ENCODE measurements around the gene PCBP3.

The PCBP3 gene

GRCh38 chr21:45845063-45845769, 201.7 kb downstream of the PCBP3 start:
- H2BK5ac ChIP-seq (ENCODE audit: low read depth, low read length, poor library complexity, severe bottlenecking), result no peak overlapping the region
- H3K23ac ChIP-seq (ENCODE audit: low read length in 2 of 2), result no peak overlapping the region
- H2AFZ ChIP-seq (ENCODE audit: low read depth, low read length), result no peak overlapping the region
- no peak overlapping the region for H3K27ac ChIP-seq (ENCODE audit: low read length, poor library complexity, severe bottlenecking)
- H2BK12ac ChIP-seq (ENCODE audit: low read length in 2 of 2), result no peak overlapping the region
- H3K4me3 ChIP-seq (ENCODE audit: insufficient read depth in 1 of 2, low read depth in 1 of 2, low read length in 2 of 2), result no peak overlapping the region
- H3K14ac ChIP-seq (ENCODE audit: low read length in 2 of 2), result peak overlapping the region in 1 of 2 experiments; percentile 12
- no peak overlapping the region for H3K4me2 ChIP-seq (ENCODE audit: low read length, poor library complexity, severe bottlenecking)
- no peak overlapping the region for H3K4ac ChIP-seq (ENCODE audit: low read depth in 1 of 2, low read length in 2 of 2)
- WGBS, result 90% methylated on average over 12 of the region's 12 CpGs
- H3K36me3 ChIP-seq (ENCODE audit: control insufficient read depth in 1 of 2, insufficient read depth in 2 of 2, low read depth in 1 of 2, low read length in 2 of 2), result peaks cover 0 to 3% of the 10 kb centered on the region in 2 experiments
- peaks cover 16% of the 10 kb centered on the region for H3K9me3 ChIP-seq (ENCODE audit: control insufficient read depth, low read length)
- no peak overlapping the region for H3K9ac ChIP-seq (ENCODE audit: low read length)
- H2AK5ac ChIP-seq (ENCODE audit: low read length, severe bottlenecking), result no peak overlapping the region
- peaks cover 2% of the 10 kb centered on the region for H3K79me1 ChIP-seq (replicated peaks; ENCODE audit: low read length, poor library complexity, severe bottlenecking)
- H3K4me1 ChIP-seq (ENCODE audit: control insufficient read depth, insufficient read depth, low read depth, low read length), result peaks cover 8% of the 10 kb centered on the region
- H2BK15ac ChIP-seq (ENCODE audit: low read depth, poor library complexity, severe bottlenecking), result no peak overlapping the region
- no peak for DNase-seq
- H2BK120ac ChIP-seq (ENCODE audit: low read depth, low read length), result no peak overlapping the region
- H4K8ac ChIP-seq (ENCODE audit: low read length), result no peak overlapping the region
- H3K27me3 ChIP-seq (ENCODE audit: control insufficient read depth in 1 of 2, insufficient read depth in 1 of 2, low read length in 2 of 2), result no peaks in the 10 kb centered on the region
- H3K18ac ChIP-seq (ENCODE audit: low read depth in 1 of 2, low read length in 2 of 2), result no peak overlapping the region
- peak overlapping the region; percentile 36 for H4K91ac ChIP-seq (ENCODE audit: low read length)

GRCh38 chr21:45845770-45846090, 202.2 kb downstream of the PCBP3 start:
- no peak overlapping the region for H2BK12ac ChIP-seq (ENCODE audit: low read length in 2 of 2)
- peak overlapping the region in 1 of 2 experiments; percentile 12 for H3K14ac ChIP-seq (ENCODE audit: low read length in 2 of 2)
- H2AK5ac ChIP-seq (ENCODE audit: low read length, severe bottlenecking), result no peak overlapping the region
- no peak overlapping the region for H3K23ac ChIP-seq (ENCODE audit: low read length in 2 of 2)
- no peak overlapping the region for H3K18ac ChIP-seq (ENCODE audit: low read depth in 1 of 2, low read length in 2 of 2)
- no peak overlapping the region for H4K91ac ChIP-seq (ENCODE audit: low read length)
- 73% methylated on average over 3 of the region's 3 CpGs for WGBS
- no peak overlapping the region for H2BK15ac ChIP-seq (ENCODE audit: low read depth, poor library complexity, severe bottlenecking)
- no peak overlapping the region for H2BK120ac ChIP-seq (ENCODE audit: low read depth, low read length)
- H3K27me3 ChIP-seq (ENCODE audit: control insufficient read depth in 1 of 2, insufficient read depth in 1 of 2, low read length in 2 of 2), result no peaks in the 10 kb centered on the region
- H3K4ac ChIP-seq (ENCODE audit: low read depth in 1 of 2, low read length in 2 of 2), result no peak overlapping the region
- no peak overlapping the region for H2AFZ ChIP-seq (ENCODE audit: low read depth, low read length)
- peaks cover 0 to 3% of the 10 kb centered on the region in 2 experiments for H3K36me3 ChIP-seq (ENCODE audit: control insufficient read depth in 1 of 2, insufficient read depth in 2 of 2, low read depth in 1 of 2, low read length in 2 of 2)
- no peak for DNase-seq
- peaks cover 8% of the 10 kb centered on the region for H3K4me1 ChIP-seq (ENCODE audit: control insufficient read depth, insufficient read depth, low read depth, low read length)
- no peak overlapping the region for H3K9ac ChIP-seq (ENCODE audit: low read length)
- H2BK5ac ChIP-seq (ENCODE audit: low read depth, low read length, poor library complexity, severe bottlenecking), result no peak overlapping the region
- H3K4me2 ChIP-seq (ENCODE audit: low read length, poor library complexity, severe bottlenecking), result no peak overlapping the region
- H4K8ac ChIP-seq (ENCODE audit: low read length), result no peak overlapping the region
- H3K27ac ChIP-seq (ENCODE audit: low read length, poor library complexity, severe bottlenecking), result no peak overlapping the region
- H3K9me3 ChIP-seq (ENCODE audit: control insufficient read depth, low read length), result peaks cover 12% of the 10 kb centered on the region
- H3K4me3 ChIP-seq (ENCODE audit: insufficient read depth in 1 of 2, low read depth in 1 of 2, low read length in 2 of 2), result no peak overlapping the region
- peaks cover 2% of the 10 kb centered on the region for H3K79me1 ChIP-seq (replicated peaks; ENCODE audit: low read length, poor library complexity, severe bottlenecking)

GRCh38 chr21:45846373-45847160, 203.0 kb downstream of the PCBP3 start:
- no peak overlapping the region for H2BK5ac ChIP-seq (ENCODE audit: low read depth, low read length, poor library complexity, severe bottlenecking)
- H3K27ac ChIP-seq (ENCODE audit: low read length, poor library complexity, severe bottlenecking), result no peak overlapping the region
- no peak overlapping the region for H3K4me2 ChIP-seq (ENCODE audit: low read length, poor library complexity, severe bottlenecking)
- no peak overlapping the region for H3K4ac ChIP-seq (ENCODE audit: low read depth in 1 of 2, low read length in 2 of 2)
- H3K27me3 ChIP-seq (ENCODE audit: control insufficient read depth in 1 of 2, insufficient read depth in 1 of 2, low read length in 2 of 2), result no peaks in the 10 kb centered on the region
- no peak overlapping the region for H2BK120ac ChIP-seq (ENCODE audit: low read depth, low read length)
- H4K8ac ChIP-seq (ENCODE audit: low read length), result no peak overlapping the region
- H2BK12ac ChIP-seq (ENCODE audit: low read length in 2 of 2), result no peak overlapping the region
- H4K91ac ChIP-seq (ENCODE audit: low read length), result no peak overlapping the region
- H3K36me3 ChIP-seq (ENCODE audit: control insufficient read depth in 1 of 2, insufficient read depth in 2 of 2, low read depth in 1 of 2, low read length in 2 of 2), result peaks cover 0 to 3% of the 10 kb centered on the region in 2 experiments
- DNase-seq, result no peak
- no peak overlapping the region for H3K14ac ChIP-seq (ENCODE audit: low read length in 2 of 2)
- peaks cover 8% of the 10 kb centered on the region for H3K4me1 ChIP-seq (ENCODE audit: control insufficient read depth, insufficient read depth, low read depth, low read length)
- WGBS, result 89% methylated on average over 7 of the region's 8 CpGs
- H3K79me1 ChIP-seq (replicated peaks; ENCODE audit: low read length, poor library complexity, severe bottlenecking), result peaks cover 2% of the 10 kb centered on the region
- peak overlapping the region in 1 of 2 experiments; percentile 26 for H3K4me3 ChIP-seq (ENCODE audit: insufficient read depth in 1 of 2, low read depth in 1 of 2, low read length in 2 of 2)
- H2BK15ac ChIP-seq (ENCODE audit: low read depth, poor library complexity, severe bottlenecking), result no peak overlapping the region
- peak overlapping the region; percentile 55 for H3K9ac ChIP-seq (ENCODE audit: low read length)
- H3K23ac ChIP-seq (ENCODE audit: low read length in 2 of 2), result no peak overlapping the region
- H2AFZ ChIP-seq (ENCODE audit: low read depth, low read length), result no peak overlapping the region
- no peak overlapping the region for H3K18ac ChIP-seq (ENCODE audit: low read depth in 1 of 2, low read length in 2 of 2)
- H3K9me3 ChIP-seq (ENCODE audit: control insufficient read depth, low read length), result peaks cover 3% of the 10 kb centered on the region
- H2AK5ac ChIP-seq (ENCODE audit: low read length, severe bottlenecking), result no peak overlapping the region

GRCh38 chr21:45847870-45848269, 204.3 kb downstream of the PCBP3 start:
- Histone ChIP-seq H4K8ac (ENCODE audit: low read length) (no peak overlapping the region), H3K4me3 (ENCODE audit: insufficient read depth in 1 of 2, low read depth in 1 of 2, low read length in 2 of 2) (no peak overlapping the region), H3K9ac (ENCODE audit: low read length) (peak overlapping the region; percentile 55), H2BK15ac (ENCODE audit: low read depth, poor library complexity, severe bottlenecking) (no peak overlapping the region), H2AFZ (ENCODE audit: low read depth, low read length) (no peak overlapping the region), H3K27me3 (ENCODE audit: control insufficient read depth in 1 of 2, insufficient read depth in 1 of 2, low read length in 2 of 2) (no peaks in the 10 kb centered on the region), H3K9me3 (ENCODE audit: control insufficient read depth, low read length) (no peaks in the 10 kb centered on the region), H3K79me1 (replicated peaks; ENCODE audit: low read length, poor library complexity, severe bottlenecking) (peaks cover 2% of the 10 kb centered on the region), H3K36me3 (ENCODE audit: control insufficient read depth in 1 of 2, insufficient read depth in 2 of 2, low read depth in 1 of 2, low read length in 2 of 2) (peaks cover 3 to 4% of the 10 kb centered on the region in 2 experiments), H2AK5ac (ENCODE audit: low read length, severe bottlenecking) (no peak overlapping the region), H3K4ac (ENCODE audit: low read depth in 1 of 2, low read length in 2 of 2) (no peak overlapping the region), H3K4me1 (ENCODE audit: control insufficient read depth, insufficient read depth, low read depth, low read length) (peaks cover 8% of the 10 kb centered on the region), H3K14ac (ENCODE audit: low read length in 2 of 2) (no peak overlapping the region), H3K27ac (ENCODE audit: low read length, poor library complexity, severe bottlenecking) (no peak overlapping the region), H2BK12ac (ENCODE audit: low read length in 2 of 2) (peak overlapping the region in 1 of 2 experiments; percentile 38), H4K91ac (ENCODE audit: low read length) (no peak overlapping the region), H2BK5ac (ENCODE audit: low read depth, low read length, poor library complexity, severe bottlenecking) (no peak overlapping the region), H3K18ac (ENCODE audit: low read depth in 1 of 2, low read length in 2 of 2) (no peak overlapping the region), H3K23ac (ENCODE audit: low read length in 2 of 2) (no peak overlapping the region), H3K4me2 (ENCODE audit: low read length, poor library complexity, severe bottlenecking) (no peak overlapping the region), H2BK120ac (ENCODE audit: low read depth, low read length) (no peak overlapping the region)
- no peak for DNase-seq
- WGBS, result 95% methylated on average over 10 of the region's 10 CpGs
